Stomach (tissue), 4 donors: Measurements from ENCODE around the gene SPTLC2.

ENCODE experiments used
- CTCF ChIP-seq, 7 experiments: fragments of 450-650 bp in 4 of 7; fragments of 200-600 bp in 3 of 7; sonication (generic) in 3 of 7; IDR thresholded peaks; one replicate each; pipeline ENCODE4 v1.5.1; 2016 to 2019; ENCODE audit warnings: antibody characterized with exemption in 7 of 7, control low read depth in 2 of 7, mild to moderate bottlenecking in 1 of 7
- EP300 ChIP-seq: sonication (generic); formaldehyde crosslinking; IDR thresholded peaks from one replicate; pipeline ENCODE4 v1.6.1; 2017; ENCODE audit warnings: antibody characterized with exemption

GRCh38 chr14:77603654-77604255, 12.7 kb downstream of the SPTLC2 start:
- TF ChIP-seq CTCF (IDR thresholded peaks at IDR 0.05) (peak in 1 of 7 experiments; percentile 30), EP300 (no peak)
